HEK293 (cell line): Measurements from ENCODE around the gene CEP20.

Experiments used
- CTCF ChIA-PET: fragments of 350-600 bp; formaldehyde crosslinking; extraction: SDS; loops from one replicate; lab custom pipeline; 2021; ENCODE audit warnings: antibody characterized with exemption; lab: Yijun Ruan, JAX
- POLR2A ChIA-PET: fragments of 300-600 bp; formaldehyde crosslinking; extraction: SDS; loops from one replicate; lab custom pipeline; 2020; ENCODE audit warnings: antibody characterized with exemption, inconsistent platforms; lab: Yijun Ruan, JAX
- H3K27ac ChIP-seq: fragments of 200-500 bp; sonication (Bioruptor generic); 2 replicates; pipeline ENCODE4 v1.5.1; 2014; ENCODE audit warnings: low read depth, low read length, control low read depth, inconsistent platforms; ENCODE audit errors: extremely low read depth
- H3K36me3 ChIP-seq, 2 experiments: fragments of 200-500 bp in 1 of 2; sonication (Bioruptor generic) in 1 of 2; 1 replicate in 1 of 2; 2 replicates in 1 of 2; pipeline ENCODE4 v1.5.1; 2014 to 2017; ENCODE audit warnings: inconsistent platforms in 2 of 2, low read length in 2 of 2; ENCODE audit not compliant: control insufficient read depth in 2 of 2, insufficient read depth in 1 of 2
- H3K4me1 ChIP-seq: fragments of 200-500 bp; sonication (Bioruptor generic); 2 replicates; pipeline ENCODE4 v1.5.1; 2014; ENCODE audit warnings: mild to moderate bottlenecking, low read length, inconsistent platforms; ENCODE audit not compliant: control insufficient read depth, insufficient read depth
- H3K4me3 ChIP-seq: 2 replicates; pipeline ENCODE4 v1.5.1; 2011; ENCODE audit warnings: low read depth, mild to moderate bottlenecking, control low read depth, low read length, moderate library complexity
- H3K9me3 ChIP-seq: fragments of 200-500 bp; sonication (Bioruptor generic); 2 replicates; pipeline ENCODE4 v1.5.1; 2014; ENCODE audit warnings: low read depth, low read length, inconsistent platforms; ENCODE audit not compliant: control insufficient read depth, insufficient read depth
- BCL6B ChIP-seq: fragments of 450-650 bp; formaldehyde crosslinking; IDR thresholded peaks from 2 replicates; pipeline ENCODE4 v1.5.1; 2017; ENCODE audit warnings: missing biosample characterization, missing genetic modification characterization
- EGR2 ChIP-seq: fragments of 450-650 bp; formaldehyde crosslinking; IDR thresholded peaks from 2 replicates; pipeline ENCODE4 v1.5.1; 2016; ENCODE audit warnings: low read depth, missing biosample characterization, missing genetic modification characterization
- INSM2 ChIP-seq: fragments of 450-650 bp; formaldehyde crosslinking; IDR thresholded peaks from 2 replicates; pipeline ENCODE4 v1.5.1; 2016; ENCODE audit warnings: missing biosample characterization, missing genetic modification characterization
- KLF10 ChIP-seq: fragments of 450-650 bp; IDR thresholded peaks from 2 replicates; pipeline ENCODE4 v1.5.1; 2018; ENCODE audit warnings: missing biosample characterization, mild to moderate bottlenecking, missing genetic modification characterization
- OSR2 ChIP-seq: fragments of 450-650 bp; formaldehyde crosslinking; IDR thresholded peaks from 2 replicates; pipeline ENCODE4 v1.5.1; 2016; ENCODE audit warnings: missing biosample characterization, missing genetic modification characterization
- SCRT2 ChIP-seq: fragments of 450-650 bp; formaldehyde crosslinking; IDR thresholded peaks from 2 replicates; pipeline ENCODE4 v1.5.1; 2016; ENCODE audit warnings: missing biosample characterization, missing genetic modification characterization
- SP2 ChIP-seq: fragments of 450-650 bp; formaldehyde crosslinking; IDR thresholded peaks from 2 replicates; pipeline ENCODE4 v1.5.1; 2016; ENCODE audit warnings: missing biosample characterization, missing genetic modification characterization
- WT1 ChIP-seq: fragments of 450-650 bp; formaldehyde crosslinking; IDR thresholded peaks from 2 replicates; pipeline ENCODE4 v1.5.1; 2016; ENCODE audit warnings: missing biosample characterization, missing genetic modification characterization
- YY1 ChIP-seq: fragments of 450-650 bp; formaldehyde crosslinking; IDR thresholded peaks from 2 replicates; pipeline ENCODE4 v1.5.1; 2018; ENCODE audit warnings: missing biosample characterization, missing genetic modification characterization
- ZBTB17 ChIP-seq: fragments of 450-650 bp; formaldehyde crosslinking; IDR thresholded peaks from 2 replicates; pipeline ENCODE4 v1.5.1; 2016; ENCODE audit warnings: missing biosample characterization, missing genetic modification characterization
- ZFP37 ChIP-seq: fragments of 450-650 bp; formaldehyde crosslinking; IDR thresholded peaks from 2 replicates; pipeline ENCODE4 v1.5.1; 2016; ENCODE audit warnings: missing biosample characterization, missing genetic modification characterization
- ZIC2 ChIP-seq: fragments of 450-650 bp; formaldehyde crosslinking; IDR thresholded peaks from 2 replicates; pipeline ENCODE4 v1.5.1; 2016; ENCODE audit warnings: missing biosample characterization, missing genetic modification characterization
- ZNF10 ChIP-seq: fragments of 450-650 bp; formaldehyde crosslinking; IDR thresholded peaks from 2 replicates; pipeline ENCODE4 v1.5.1; 2017; ENCODE audit warnings: missing biosample characterization, missing genetic modification characterization
- ZNF121 ChIP-seq: fragments of 450-650 bp; formaldehyde crosslinking; IDR thresholded peaks from 2 replicates; pipeline ENCODE4 v1.5.1; 2016; ENCODE audit warnings: missing biosample characterization, missing genetic modification characterization
- ZNF138 ChIP-seq: fragments of 450-650 bp; formaldehyde crosslinking; IDR thresholded peaks from 2 replicates; pipeline ENCODE4 v1.5.1; 2016; ENCODE audit warnings: missing biosample characterization, missing genetic modification characterization, borderline replicate concordance
- ZNF157 ChIP-seq: fragments of 450-650 bp; formaldehyde crosslinking; IDR thresholded peaks from 2 replicates; pipeline ENCODE4 v1.5.1; 2016; ENCODE audit warnings: missing biosample characterization, missing genetic modification characterization
- ZNF426 ChIP-seq: fragments of 450-650 bp; formaldehyde crosslinking; IDR thresholded peaks from 2 replicates; pipeline ENCODE4 v1.5.1; 2017; ENCODE audit warnings: missing biosample characterization, missing genetic modification characterization, mild to moderate bottlenecking, inconsistent platforms, moderate library complexity
- ZNF473 ChIP-seq: fragments of 450-650 bp; formaldehyde crosslinking; IDR thresholded peaks from 2 replicates; pipeline ENCODE4 v1.5.1; 2017; ENCODE audit warnings: missing biosample characterization, missing genetic modification characterization
- ZNF529 ChIP-seq: fragments of 450-650 bp; formaldehyde crosslinking; IDR thresholded peaks from 2 replicates; pipeline ENCODE4 v1.5.1; 2017; ENCODE audit warnings: missing genetic modification characterization, missing biosample characterization; ENCODE audit not compliant: insufficient replicate concordance
- ZNF530 ChIP-seq: fragments of 450-650 bp; formaldehyde crosslinking; IDR thresholded peaks from 2 replicates; pipeline ENCODE4 v1.5.1; 2016; ENCODE audit warnings: low read depth, missing biosample characterization, missing genetic modification characterization
- ZNF558 ChIP-seq: fragments of 450-650 bp; formaldehyde crosslinking; IDR thresholded peaks from 2 replicates; pipeline ENCODE4 v1.5.1; 2016; ENCODE audit warnings: missing biosample characterization, missing genetic modification characterization
- ZNF600 ChIP-seq: fragments of 450-650 bp; formaldehyde crosslinking; IDR thresholded peaks from 2 replicates; pipeline ENCODE4 v1.5.1; 2016; ENCODE audit warnings: missing biosample characterization, missing genetic modification characterization
- ZNF629 ChIP-seq: fragments of 450-650 bp; formaldehyde crosslinking; IDR thresholded peaks from 2 replicates; pipeline ENCODE4 v1.5.1; 2017; ENCODE audit warnings: missing biosample characterization, missing genetic modification characterization
- ZNF654 ChIP-seq: fragments of 450-650 bp; formaldehyde crosslinking; IDR thresholded peaks from 2 replicates; pipeline ENCODE4 v1.5.1; 2016; ENCODE audit warnings: low read depth, missing biosample characterization, missing genetic modification characterization
- ZNF747 ChIP-seq: fragments of 450-650 bp; formaldehyde crosslinking; IDR thresholded peaks from 2 replicates; pipeline ENCODE4 v1.5.1; 2016; ENCODE audit warnings: missing biosample characterization, missing genetic modification characterization
- ZSCAN30 ChIP-seq: fragments of 450-650 bp; IDR thresholded peaks from 2 replicates; pipeline ENCODE4 v1.5.1; 2018; ENCODE audit warnings: missing biosample characterization, mild to moderate bottlenecking, missing genetic modification characterization, moderate library complexity
- TF ChIP-seq, protein P1 (sequence below): fragments of 450-650 bp; formaldehyde crosslinking; IDR thresholded peaks from 2 replicates; pipeline ENCODE4 v1.5.1; 2016; ENCODE audit warnings: missing biosample characterization, missing genetic modification characterization
- TF ChIP-seq, protein P2 (sequence below): fragments of 450-650 bp; formaldehyde crosslinking; IDR thresholded peaks from 2 replicates; pipeline ENCODE4 v1.5.1; 2016; ENCODE audit warnings: missing biosample characterization, missing genetic modification characterization

The CEP20 gene

DNA sequence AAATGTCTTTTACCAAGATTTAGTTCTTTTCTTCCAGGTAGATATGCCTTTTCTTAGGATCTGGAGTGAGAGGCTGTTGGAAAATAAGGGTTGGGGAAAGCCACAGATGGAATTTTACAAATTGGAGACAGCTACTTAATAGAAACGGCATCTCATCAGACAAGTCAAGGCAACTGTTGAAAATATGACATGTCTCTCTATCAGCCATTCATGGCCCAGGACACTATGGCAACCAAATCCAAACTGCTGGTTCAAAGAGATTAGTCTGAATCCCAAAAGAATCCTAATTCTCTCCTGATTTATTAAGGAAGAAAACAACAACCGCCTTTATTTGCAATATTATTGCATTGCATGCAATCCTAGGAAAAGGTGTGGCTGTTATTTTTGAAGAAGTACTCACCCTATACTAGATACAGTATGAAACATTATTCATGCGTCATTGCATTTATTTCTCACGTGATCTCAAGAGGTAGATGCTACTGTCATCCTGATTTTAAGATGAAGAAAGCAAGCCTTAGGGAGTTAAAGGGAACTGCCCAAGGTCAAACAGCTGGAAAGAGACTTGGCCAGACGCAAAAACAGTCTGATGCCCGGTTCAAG, 12.6 kb upstream of the CEP20 start:
- TF ChIP-seq ZNF121 (tag by site-specific recombination), result no peak
- no peak for TF ChIP-seq ZNF426 (tag by site-specific recombination)
- TF ChIP-seq ZNF473, result no peak
- no peak for TF ChIP-seq WT1 (tag by site-specific recombination)
- TF ChIP-seq KLF10, result no peak
- TF ChIP-seq ZNF747, result no peak
- TF ChIP-seq SP2 (tag by site-specific recombination), result no peak
- TF ChIP-seq, protein P1, sequence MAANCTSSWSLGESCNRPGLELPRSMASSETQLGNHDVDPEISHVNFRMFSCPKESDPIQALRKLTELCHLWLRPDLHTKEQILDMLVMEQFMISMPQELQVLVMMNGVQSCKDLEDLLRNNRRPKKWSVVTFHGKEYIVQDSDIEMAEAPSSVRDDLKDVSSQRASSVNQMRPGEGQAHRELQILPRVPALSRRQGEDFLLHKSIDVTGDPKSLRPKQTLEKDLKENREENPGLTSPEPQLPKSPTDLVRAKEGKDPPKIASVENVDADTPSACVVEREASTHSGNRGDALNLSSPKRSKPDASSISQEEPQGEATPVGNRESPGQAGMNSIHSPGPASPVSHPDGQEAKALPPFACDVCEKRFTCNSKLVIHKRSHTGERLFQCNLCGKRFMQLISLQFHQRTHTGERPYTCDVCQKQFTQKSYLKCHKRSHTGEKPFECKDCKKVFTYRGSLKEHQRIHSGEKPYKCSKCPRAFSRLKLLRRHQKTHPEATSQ (tag by site-specific recombination), result no peak
- TF ChIP-seq ZNF530, result no peak
- TF ChIP-seq BCL6B, result no peak
- no peak overlapping the region for H3K4me3 ChIP-seq
- H3K27ac ChIP-seq, result no peak overlapping the region
- no peaks in the 10 kb centered on the region for H3K9me3 ChIP-seq
- POLR2A ChIA-PET, result no interaction called here
- CTCF ChIA-PET, result interaction anchor here (0.7 kb wide), 1 partner anchor 293 kb away, joined by 3 read pairs; no protein-coding TSS in a partner anchor
- 0 out of 2 replicates have a peak, but pooled peaks cover 2% of the 10 kb centered on the region for H3K4me1 ChIP-seq
- no peaks in the 10 kb centered on the region for H3K36me3 ChIP-seq

DNA sequence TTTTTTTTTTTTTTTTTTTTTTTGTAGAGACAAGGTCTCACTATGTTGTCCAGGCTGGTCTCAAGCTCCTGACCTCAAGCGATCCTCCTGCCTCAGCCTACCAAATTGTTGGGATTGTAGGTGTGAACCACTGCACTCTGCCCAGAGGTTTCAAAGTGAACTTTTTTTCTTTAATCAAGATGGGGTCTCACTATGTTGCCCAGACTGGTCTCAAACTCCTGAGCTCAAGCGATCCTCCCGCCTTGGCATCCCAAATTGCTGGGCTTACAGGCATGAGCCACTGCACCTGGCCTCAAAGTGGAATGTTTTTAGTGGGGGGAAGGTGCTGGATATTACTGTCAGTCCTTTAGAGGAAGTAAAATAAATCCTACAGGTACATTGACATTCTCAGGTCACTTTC, 12.0 kb upstream of the CEP20 start:
- POLR2A ChIA-PET, result interaction anchor here (2.1 kb wide), 1 partner anchor 12 kb away, joined by 18 read pairs; the partner anchor contains the start of gene CEP20
- H3K36me3 ChIP-seq, result no peaks in the 10 kb centered on the region
- H3K4me3 ChIP-seq, result no peak overlapping the region
- TF ChIP-seq YY1 (tag by site-specific recombination), result no peak
- TF ChIP-seq ZFP37 (tag by site-specific recombination), result no peak
- TF ChIP-seq ZNF558 (tag by site-specific recombination), result no peak
- no peak for TF ChIP-seq ZNF138
- TF ChIP-seq ZSCAN30 (tag by site-specific recombination), result no peak
- no peak for TF ChIP-seq ZNF157
- TF ChIP-seq, protein P2, sequence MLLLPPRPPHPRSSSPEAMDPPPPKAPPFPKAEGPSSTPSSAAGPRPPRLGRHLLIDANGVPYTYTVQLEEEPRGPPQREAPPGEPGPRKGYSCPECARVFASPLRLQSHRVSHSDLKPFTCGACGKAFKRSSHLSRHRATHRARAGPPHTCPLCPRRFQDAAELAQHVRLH (tag by site-specific recombination), result no peak
- no peak for TF ChIP-seq EGR2 (tag by site-specific recombination)
- TF ChIP-seq, all 188 proteins: peak for 0
- Histone ChIP-seq H3K4me1 (0 out of 2 replicates have a peak, but pooled peaks cover 2% of the 10 kb centered on the region), H3K9me3 (no peaks in the 10 kb centered on the region), H3K27ac (no peak overlapping the region)
- CTCF ChIA-PET, result interaction anchor here (0.7 kb wide), 1 partner anchor 294 kb away, joined by 3 read pairs; no protein-coding TSS in a partner anchor

DNA sequence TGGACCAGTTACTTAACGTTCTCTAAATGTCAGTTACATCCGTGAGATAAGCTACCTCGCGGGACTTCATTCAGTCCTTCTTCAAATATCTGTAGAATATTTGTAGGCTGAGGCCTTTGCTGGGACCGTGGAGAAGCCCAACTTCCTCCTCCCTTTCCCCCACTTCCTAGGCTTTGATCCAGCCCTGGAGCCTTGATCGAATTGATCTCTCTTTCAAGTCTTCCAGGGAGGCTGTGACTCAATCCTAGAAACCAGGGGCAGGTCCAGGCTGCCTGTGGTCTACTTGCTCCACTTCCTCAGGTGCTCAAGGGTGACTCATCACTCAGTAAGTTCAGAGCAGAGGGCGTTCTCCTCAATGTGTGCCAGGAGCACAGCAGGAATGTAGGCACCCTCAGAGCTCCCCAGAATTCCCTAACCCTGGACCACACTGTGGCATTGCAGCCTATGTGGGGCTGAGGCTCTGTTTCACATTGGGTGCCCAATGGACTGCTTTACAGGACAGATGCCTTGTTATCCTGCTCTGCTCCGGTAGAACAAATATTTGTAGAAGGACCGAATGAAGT, 11.2 kb upstream of the CEP20 start:
- no peaks in the 10 kb centered on the region for H3K9me3 ChIP-seq
- 0 out of 2 replicates have a peak, but pooled peaks cover 2% of the 10 kb centered on the region for H3K4me1 ChIP-seq
- H3K36me3 ChIP-seq, result no peaks in the 10 kb centered on the region
- H3K27ac ChIP-seq, result no peak overlapping the region
- H3K4me3 ChIP-seq, result no peak overlapping the region
- ChIA-PET CTCF (no interaction called here), POLR2A (interaction anchor here (0.5 to 2.1 kb wide), 2 partner anchors 11 to 105 kb away, joined by 3 to 18 read pairs; partner anchors contain the start of gene CEP20)
- TF ChIP-seq ZIC2 (peak; percentile 84), SCRT2 (tag by site-specific recombination) (peak; percentile 67), INSM2 (peak; percentile 19; the same call in 1 of the 2 replicates), OSR2 (tag by site-specific recombination) (peak; percentile 57), ZNF600 (tag by site-specific recombination) (peak; percentile 79; the same call in 1 of the 2 replicates), ZNF529 (tag by site-specific recombination) (no peak), ZNF654 (no peak), ZNF629 (tag by site-specific recombination) (0 out of 2 replicates have a peak, but pooled peaks have one; percentile 22), ZNF10 (tag by site-specific recombination) (0 out of 2 replicates have a peak, but pooled peaks have one; percentile 31), ZNF138 (no peak), ZBTB17 (tag by site-specific recombination) (peak; percentile 83)
- TF ChIP-seq, protein P2 (tag by site-specific recombination), result no peak
